HepG2 (cell line): ENCODE results near the gene RRM2. TPM values are rescaled to one million over a fixed set of nuclear protein-coding genes. Genes with fewer than 3 reads are reported as not detected.

Experiments
- ESRRA ChIP-seq: sonication (generic); formaldehyde crosslinking; IDR thresholded peaks from 2 replicates; pipeline ENCODE4 v1.5.1; 2020; ENCODE audit warnings: mild to moderate bottlenecking, low read depth, missing genetic modification reagents
- GTF2F1 ChIP-seq: fragments of 150-350 bp; IDR thresholded peaks from 2 replicates; pipeline ENCODE4 v1.6.1; 2014; ENCODE audit warnings: low read length
- HDAC2 ChIP-seq: sonication (generic); formaldehyde crosslinking; IDR thresholded peaks from 2 replicates; pipeline ENCODE4 v1.4.0; 2020; ENCODE audit warnings: missing genetic modification reagents
- HNRNPLL ChIP-seq: fragments of 200-400 bp; formaldehyde crosslinking; IDR thresholded peaks from 2 replicates; pipeline ENCODE4 v1.6.1; 2017; ENCODE audit warnings: mild to moderate bottlenecking, low read depth, low read length; ENCODE audit not compliant: poor library complexity, severe bottlenecking
- MAF1 ChIP-seq: sonication (generic); formaldehyde crosslinking; IDR thresholded peaks from 2 replicates; pipeline ENCODE4 v1.5.0; 2020; ENCODE audit warnings: missing genetic modification reagents, borderline replicate concordance
- NFYC ChIP-seq: IDR thresholded peaks from 2 replicates; pipeline ENCODE4 v1.6.1; 2016; ENCODE audit warnings: missing genetic modification reagents, missing compliant biosample characterization
- PLRG1 ChIP-seq: fragments of 450-650 bp; conservative IDR thresholded peaks from 2 replicates; pipeline ENCODE4 v1.6.1; 2016
- SMAD1 ChIP-seq: sonication (generic); formaldehyde crosslinking; IDR thresholded peaks from 2 replicates; pipeline ENCODE4 v1.4.0; 2020; ENCODE audit warnings: missing genetic modification reagents, low read depth, mild to moderate bottlenecking, borderline replicate concordance
- SPEN ChIP-seq: sonication (generic); formaldehyde crosslinking; IDR thresholded peaks from 2 replicates; pipeline ENCODE4 v1.5.1; 2020; ENCODE audit warnings: low read depth, mild to moderate bottlenecking, missing genetic modification reagents
- TMF1 ChIP-seq: sonication (generic); formaldehyde crosslinking; IDR thresholded peaks from 2 replicates; pipeline ENCODE4 v1.8.1; 2022; ENCODE audit warnings: low read depth, missing genetic modification reagents
- TSC22D2 ChIP-seq: sonication (generic); formaldehyde crosslinking; IDR thresholded peaks from 2 replicates; pipeline ENCODE4 v1.5.1; 2020; ENCODE audit warnings: missing genetic modification reagents, mild to moderate bottlenecking, borderline replicate concordance
- YY1 ChIP-seq: IDR thresholded peaks from 2 replicates; pipeline ENCODE4 v1.6.1; 2011; ENCODE audit warnings: low read length, low read depth, moderate library complexity, mild to moderate bottlenecking; ENCODE audit not compliant: insufficient read depth, insufficient replicate concordance
- ZNF124 ChIP-seq: sonication (generic); formaldehyde crosslinking; IDR thresholded peaks from 2 replicates; pipeline ENCODE4 v1.4.0; 2020; ENCODE audit warnings: missing genetic modification reagents
- ZNF251 ChIP-seq: sonication (generic); formaldehyde crosslinking; IDR thresholded peaks from 2 replicates; pipeline ENCODE4 v1.9.0; 2021; ENCODE audit warnings: mild to moderate bottlenecking, missing genetic modification reagents
- ZNF567 ChIP-seq: sonication (generic); formaldehyde crosslinking; IDR thresholded peaks from 2 replicates; pipeline ENCODE4 v1.8.1; 2023; ENCODE audit warnings: mild to moderate bottlenecking, missing genetic modification reagents, borderline replicate concordance
- ZNF775 ChIP-seq: sonication (generic); formaldehyde crosslinking; IDR thresholded peaks from 2 replicates; pipeline ENCODE4 v1.4.0; 2020; ENCODE audit warnings: missing genetic modification reagents, mild to moderate bottlenecking, moderate library complexity, borderline replicate concordance
- polyA plus RNA-seq, 8 experiments: library from polyadenylated mRNA; depleted of rRNA in 3 of 8; stranded (reverse) in 7 of 8; unstranded in 1 of 8; fragments of >200 nt; fragmentation: Illumina TruSeq in 4 of 8; extraction: Trizol in 4 of 8; gene quantifications; 2 replicates each; pipeline versions ENCODE4 v1.2.1 to v1.2.3, GENCODE V29; 2011 to 2016; ENCODE audit warnings: low read depth in 4 of 8, missing spikeins in 1 of 8, mixed read lengths in 1 of 8; ENCODE audit not compliant: insufficient read depth in 1 of 8
- total RNA-seq, 5 experiments: library from RNA; depleted of rRNA; stranded (reverse); fragments of >200 nt; fragmentation: Illumina TruSeq; extraction: Trizol; gene quantifications; 2 replicates each; pipeline ENCODE4 v1.2.3, GENCODE V29; 2016; ENCODE audit warnings: low read depth in 1 of 5
- TF ChIP-seq, protein P1 (sequence below): sonication (generic); formaldehyde crosslinking; IDR thresholded peaks from 2 replicates; pipeline ENCODE4 v1.5.0; 2020; ENCODE audit warnings: mild to moderate bottlenecking, missing genetic modification reagents
- TF ChIP-seq, protein P2 (sequence below): sonication (generic); formaldehyde crosslinking; IDR thresholded peaks from one replicate; pipeline ENCODE4 v1.5.1; 2020; ENCODE audit warnings: mild to moderate bottlenecking, missing genetic modification reagents; ENCODE audit errors: not compliant biosample characterization

RRM2 gene
- total and polyA plus RNA-seq, 2 of the 13 experiments (the other 11 are each of a cell fraction or from before 2014, with no cell fraction given) = 31.3 to 150 TPM

DNA sequence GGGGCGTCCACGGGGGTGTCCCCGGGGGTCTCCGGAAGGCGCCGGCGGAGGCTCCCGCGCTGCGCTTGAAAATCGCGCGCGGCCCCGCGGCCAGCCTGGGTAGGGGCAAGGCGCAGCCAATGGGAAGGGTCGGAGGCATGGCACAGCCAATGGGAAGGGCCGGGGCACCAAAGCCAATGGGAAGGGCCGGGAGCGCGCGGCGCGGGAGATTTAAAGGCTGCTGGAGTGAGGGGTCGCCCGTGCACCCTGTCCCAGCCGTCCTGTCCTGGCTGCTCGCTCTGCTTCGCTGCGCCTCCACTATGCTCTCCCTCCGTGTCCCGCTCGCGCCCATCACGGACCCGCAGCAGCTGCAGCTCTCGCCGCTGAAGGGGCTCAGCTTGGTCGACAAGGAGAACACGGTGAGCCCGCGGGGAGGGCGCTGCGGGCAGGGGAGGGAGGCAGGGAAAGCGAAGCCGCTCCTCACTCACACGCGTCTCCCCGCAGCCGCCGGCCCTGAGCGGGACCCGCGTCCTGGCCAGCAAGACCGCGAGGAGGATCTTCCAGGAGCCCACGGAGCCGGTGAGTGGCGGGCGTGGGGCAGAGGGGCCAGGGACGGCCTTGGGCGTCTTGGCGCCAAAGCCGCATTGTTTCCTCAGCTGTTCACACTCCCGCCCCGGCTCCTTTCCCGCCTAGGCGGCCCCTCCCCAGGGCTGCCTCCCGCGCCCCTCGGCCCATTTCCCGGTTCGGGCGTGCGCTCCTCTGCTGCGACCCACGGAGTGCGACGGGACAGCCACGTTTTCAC, at the start of gene RRM2 (continued):
- TF ChIP-seq, protein P1, sequence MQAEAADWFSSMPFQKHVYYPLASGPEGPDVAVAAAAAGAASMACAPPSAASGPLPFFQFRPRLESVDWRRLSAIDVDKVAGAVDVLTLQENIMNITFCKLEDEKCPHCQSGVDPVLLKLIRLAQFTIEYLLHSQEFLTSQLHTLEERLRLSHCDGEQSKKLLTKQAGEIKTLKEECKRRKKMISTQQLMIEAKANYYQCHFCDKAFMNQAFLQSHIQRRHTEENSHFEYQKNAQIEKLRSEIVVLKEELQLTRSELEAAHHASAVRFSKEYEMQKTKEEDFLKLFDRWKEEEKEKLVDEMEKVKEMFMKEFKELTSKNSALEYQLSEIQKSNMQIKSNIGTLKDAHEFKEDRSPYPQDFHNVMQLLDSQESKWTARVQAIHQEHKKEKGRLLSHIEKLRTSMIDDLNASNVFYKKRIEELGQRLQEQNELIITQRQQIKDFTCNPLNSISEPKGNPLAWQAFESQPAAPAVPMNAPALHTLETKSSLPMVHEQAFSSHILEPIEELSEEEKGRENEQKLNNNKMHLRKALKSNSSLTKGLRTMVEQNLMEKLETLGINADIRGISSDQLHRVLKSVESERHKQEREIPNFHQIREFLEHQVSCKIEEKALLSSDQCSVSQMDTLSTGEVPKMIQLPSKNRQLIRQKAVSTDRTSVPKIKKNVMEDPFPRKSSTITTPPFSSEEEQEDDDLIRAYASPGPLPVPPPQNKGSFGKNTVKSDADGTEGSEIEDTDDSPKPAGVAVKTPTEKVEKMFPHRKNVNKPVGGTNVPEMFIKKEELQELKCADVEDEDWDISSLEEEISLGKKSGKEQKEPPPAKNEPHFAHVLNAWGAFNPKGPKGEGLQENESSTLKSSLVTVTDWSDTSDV (CRISPR knock-in tag) = peak; percentile 17
- TF ChIP-seq SPEN (CRISPR knock-in tag) (peak; percentile 41; the same call in 1 of the 2 replicates), ZNF567 (CRISPR knock-in tag) (no peak; the same call in none of the 2 replicates), PLRG1 (no peak), SMAD1 (peak; percentile 63; the same call in 1 of the 2 replicates), YY1 (peak; percentile 51), ZNF251 (CRISPR knock-in tag) (no peak), TMF1 (CRISPR knock-in tag) (peak; percentile 99), TSC22D2 (CRISPR knock-in tag) (no peak; the same call in 1 of the 2 replicates), ZNF124 (peak; percentile 89; the same call in 1 of the 2 replicates), MAF1 (0 out of 2 replicates have a peak, but pooled peaks have one; percentile 53), HNRNPLL (peak; percentile 25), NFYC (CRISPR knock-in tag) (peak; percentile 95), ZNF775 (CRISPR knock-in tag) (no peak), GTF2F1 (no peak), HDAC2 (CRISPR knock-in tag) (peak; percentile 85), ESRRA (CRISPR knock-in tag) (peak; percentile 30; the same call in 1 of the 2 replicates)
- TF ChIP-seq, protein P2, sequence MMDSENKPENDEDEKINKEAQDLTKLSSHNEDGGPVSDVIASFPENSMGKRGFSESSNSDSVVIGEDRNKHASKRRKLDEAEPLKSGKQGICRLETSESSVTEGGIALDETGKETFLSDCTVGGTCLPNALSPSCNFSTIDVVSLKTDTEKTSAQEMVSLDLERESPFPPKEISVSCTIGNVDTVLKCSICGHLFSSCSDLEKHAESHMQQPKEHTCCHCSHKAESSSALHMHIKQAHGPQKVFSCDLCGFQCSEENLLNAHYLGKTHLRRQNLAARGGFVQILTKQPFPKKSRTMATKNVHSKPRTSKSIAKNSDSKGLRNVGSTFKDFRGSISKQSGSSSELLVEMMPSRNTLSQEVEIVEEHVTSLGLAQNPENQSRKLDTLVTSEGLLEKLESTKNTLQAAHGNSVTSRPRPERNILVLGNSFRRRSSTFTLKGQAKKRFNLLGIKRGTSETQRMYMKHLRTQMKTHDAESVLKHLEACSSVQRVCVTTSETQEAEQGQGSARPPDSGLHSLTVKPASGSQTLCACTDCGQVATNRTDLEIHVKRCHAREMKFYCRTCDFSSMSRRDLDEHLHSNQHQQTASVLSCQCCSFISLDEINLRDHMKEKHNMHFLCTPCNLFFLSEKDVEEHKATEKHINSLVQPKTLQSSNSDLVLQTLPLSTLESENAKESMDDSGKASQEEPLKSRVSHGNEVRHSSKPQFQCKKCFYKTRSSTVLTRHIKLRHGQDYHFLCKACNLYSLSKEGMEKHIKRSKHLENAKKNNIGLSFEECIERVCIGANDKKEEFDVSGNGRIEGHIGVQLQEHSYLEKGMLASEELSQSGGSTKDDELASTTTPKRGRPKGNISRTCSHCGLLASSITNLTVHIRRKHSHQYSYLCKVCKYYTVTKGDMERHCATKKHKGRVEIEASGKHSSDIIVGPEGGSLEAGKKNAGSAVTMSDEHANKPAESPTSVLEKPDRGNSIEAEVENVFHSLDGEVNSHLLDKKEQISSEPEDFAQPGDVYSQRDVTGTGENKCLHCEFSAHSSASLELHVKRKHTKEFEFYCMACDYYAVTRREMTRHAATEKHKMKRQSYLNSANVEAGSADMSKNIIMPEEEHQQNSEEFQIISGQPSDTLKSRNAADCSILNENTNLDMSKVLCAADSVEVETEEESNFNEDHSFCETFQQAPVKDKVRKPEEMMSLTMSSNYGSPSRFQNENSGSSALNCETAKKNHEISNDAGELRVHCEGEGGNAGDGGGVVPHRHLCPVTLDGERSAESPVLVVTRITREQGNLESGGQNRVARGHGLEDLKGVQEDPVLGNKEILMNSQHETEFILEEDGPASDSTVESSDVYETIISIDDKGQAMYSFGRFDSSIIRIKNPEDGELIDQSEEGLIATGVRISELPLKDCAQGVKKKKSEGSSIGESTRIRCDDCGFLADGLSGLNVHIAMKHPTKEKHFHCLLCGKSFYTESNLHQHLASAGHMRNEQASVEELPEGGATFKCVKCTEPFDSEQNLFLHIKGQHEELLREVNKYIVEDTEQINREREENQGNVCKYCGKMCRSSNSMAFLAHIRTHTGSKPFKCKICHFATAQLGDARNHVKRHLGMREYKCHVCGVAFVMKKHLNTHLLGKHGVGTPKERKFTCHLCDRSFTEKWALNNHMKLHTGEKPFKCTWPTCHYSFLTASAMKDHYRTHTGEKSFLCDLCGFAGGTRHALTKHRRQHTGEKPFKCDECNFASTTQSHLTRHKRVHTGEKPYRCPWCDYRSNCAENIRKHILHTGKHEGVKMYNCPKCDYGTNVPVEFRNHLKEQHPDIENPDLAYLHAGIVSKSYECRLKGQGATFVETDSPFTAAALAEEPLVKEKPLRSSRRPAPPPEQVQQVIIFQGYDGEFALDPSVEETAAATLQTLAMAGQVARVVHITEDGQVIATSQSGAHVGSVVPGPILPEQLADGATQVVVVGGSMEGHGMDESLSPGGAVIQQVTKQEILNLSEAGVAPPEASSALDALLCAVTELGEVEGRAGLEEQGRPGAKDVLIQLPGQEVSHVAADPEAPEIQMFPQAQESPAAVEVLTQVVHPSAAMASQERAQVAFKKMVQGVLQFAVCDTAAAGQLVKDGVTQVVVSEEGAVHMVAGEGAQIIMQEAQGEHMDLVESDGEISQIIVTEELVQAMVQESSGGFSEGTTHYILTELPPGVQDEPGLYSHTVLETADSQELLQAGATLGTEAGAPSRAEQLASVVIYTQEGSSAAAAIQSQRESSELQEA (CRISPR knock-in tag) = peak; percentile 86
